CD4-positive, alpha-beta memory T cell (primary cell): ENCODE results near the gene SCGB1D1. TPM values are rescaled to one million over a fixed set of nuclear protein-coding genes. Genes with fewer than 3 reads are reported as not detected.
A peak's percentile ranks its signal among the peaks of the same experiment; 100 is the strongest.

ENCODE experiments used
- CTCF ChIA-PET: fragments of 350-600 bp; sonication (Branson Sonifier 250); formaldehyde crosslinking; loops from one replicate; lab custom pipeline; 2021; ENCODE audit warnings: inconsistent platforms; ENCODE audit not compliant: partially characterized antibody; lab: Charles Lee
- POLR2A ChIA-PET: fragments of 350-600 bp; sonication (Branson Sonifier 250); formaldehyde crosslinking; loops from one replicate; lab custom pipeline; 2021; ENCODE audit not compliant: partially characterized antibody; lab: Charles Lee
- DNase-seq, 5 donors: peaks; one replicate each; pipeline versions ENCODE4 v3.0.0 to v3.0.0-alpha.2; 2020 to 2022; ENCODE audit warnings: mixed read lengths in 1 of 5
- H3K27ac ChIP-seq: one replicate; pipeline ENCODE4 v1.7.0; 2013; ENCODE audit warnings: low read depth, low read length
- H3K27me3 ChIP-seq: 2 replicates; pipeline ENCODE4 v1.7.0; 2013; ENCODE audit warnings: mild to moderate bottlenecking, low read length, moderate library complexity; ENCODE audit not compliant: insufficient read depth
- H3K36me3 ChIP-seq: 2 replicates; pipeline ENCODE4 v1.7.0; 2013; ENCODE audit warnings: mild to moderate bottlenecking, low read length, moderate library complexity; ENCODE audit not compliant: insufficient read depth
- H3K4me1 ChIP-seq: 2 replicates; pipeline ENCODE4 v1.7.0; 2013; ENCODE audit warnings: mild to moderate bottlenecking, low read length, moderate library complexity; ENCODE audit not compliant: insufficient read depth
- H3K4me3 ChIP-seq, 2 donors: one replicate each; pipeline ENCODE4 v1.7.0; 2013; ENCODE audit warnings: low read length in 2 of 2, mild to moderate bottlenecking in 1 of 2
- H3K9me3 ChIP-seq, 2 donors: one replicate each; pipeline ENCODE4 v1.7.0; 2013; ENCODE audit warnings: low read length in 2 of 2, control low read depth in 1 of 2; ENCODE audit not compliant: control insufficient read depth in 1 of 2
- H3K27ac Mint-ChIP-seq, 7 donors: one replicate each; pipeline ENCODE4 v1.8.0; 2020 to 2021; ENCODE audit warnings: mixed read lengths in 7 of 7, mild to moderate bottlenecking in 6 of 7, inconsistent platforms in 3 of 7, moderate library complexity in 3 of 7
- H3K27me3 Mint-ChIP-seq, 2 donors: one replicate each; pipeline ENCODE4 v1.8.0; 2020 to 2021; ENCODE audit warnings: mixed read lengths in 2 of 2
- H3K36me3 Mint-ChIP-seq, 2 donors: one replicate each; pipeline ENCODE4 v1.8.0; 2020 to 2021; ENCODE audit warnings: mixed read lengths in 2 of 2, inconsistent platforms in 1 of 2, mild to moderate bottlenecking in 1 of 2
- H3K4me1 Mint-ChIP-seq, 4 donors: one replicate each; pipeline ENCODE4 v1.8.0; 2020 to 2021; ENCODE audit warnings: mixed read lengths in 4 of 4, mild to moderate bottlenecking in 1 of 4
- H3K4me3 Mint-ChIP-seq, 8 donors: one replicate each; pipeline ENCODE4 v1.8.0; 2020 to 2021; ENCODE audit warnings: mixed read lengths in 8 of 8, mild to moderate bottlenecking in 7 of 8, moderate library complexity in 6 of 8, inconsistent platforms in 3 of 8
- H3K9me3 Mint-ChIP-seq, 8 donors: one replicate each; pipeline ENCODE4 v1.8.0; 2020 to 2021; ENCODE audit warnings: mixed read lengths in 8 of 8, mild to moderate bottlenecking in 5 of 8, inconsistent platforms in 3 of 8, moderate library complexity in 1 of 8
- intact Hi-C: fragments of 100-400 bp; cut with micrococcal nuclease; formaldehyde crosslinking; loops from one replicate; pipeline ENCODE4 v1.15.1; 2023
- polyA plus RNA-seq, 2 donors: library from polyadenylated mRNA; unstranded; fragments of 300-500 nt; fragmentation: Illumina TruSeq; gene quantifications; one replicate each; pipeline ENCODE4 v1.2.3, GENCODE V29; 2021
- total RNA-seq, 2 experiments: library from RNA; stranded (reverse); gene quantifications; one replicate each; pipeline ENCODE4 v1.2.3, GENCODE V29; 2021

The SCGB1D1 gene, protein sequence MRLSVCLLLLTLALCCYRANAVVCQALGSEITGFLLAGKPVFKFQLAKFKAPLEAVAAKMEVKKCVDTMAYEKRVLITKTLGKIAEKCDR
- total RNA-seq (not detected), polyA plus RNA-seq (not detected)

DNA sequence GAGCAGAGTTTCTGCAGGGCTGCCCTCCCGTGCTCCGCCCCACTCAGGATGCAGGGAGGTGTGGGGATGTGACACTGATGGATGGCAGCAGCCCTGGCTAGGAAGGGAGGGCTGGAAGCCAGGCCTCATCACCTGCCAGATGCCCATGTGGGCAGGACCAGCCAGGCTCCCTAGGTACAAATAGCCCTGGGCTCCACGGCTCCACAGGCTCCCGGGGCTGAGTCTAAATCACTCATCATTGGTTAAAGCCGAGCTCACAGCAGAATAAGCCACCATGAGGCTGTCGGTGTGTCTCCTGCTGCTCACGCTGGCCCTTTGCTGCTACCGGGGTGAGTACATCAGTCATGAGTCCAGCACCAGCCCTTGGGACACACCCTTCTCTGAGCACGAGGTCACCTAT, at the start of gene SCGB1D1:
TSS of gene SCGB1D1 (plus strand) at position 206 of the 400 bp plus-strand sequence. CDS start at position 275, 69 bp downstream.
- intact Hi-C loops, result no loop called here
- no peak within 1 kb of the TSS for H3K27ac ChIP-seq
- no peaks in the 10 kb centered on the region for H3K4me1 Mint-ChIP-seq
- peaks cover 43 to 44% of the 10 kb centered on the region in 2 donors for H3K27me3 Mint-ChIP-seq
- POLR2A ChIA-PET, result no interaction called here
- CTCF ChIA-PET, result interaction anchor here (1.2 kb wide), 1 partner anchor 10 kb away, joined by 3 read pairs; no protein-coding TSS in a partner anchor
- no peak within 1 kb of the TSS for H3K4me3 Mint-ChIP-seq
- H3K36me3 ChIP-seq, result no peaks in the 10 kb centered on the region
- H3K9me3 ChIP-seq, result no peaks in the 10 kb centered on the region
- no peaks in the 10 kb centered on the region for H3K36me3 Mint-ChIP-seq
- no peaks in the 10 kb centered on the region for H3K4me1 ChIP-seq
- DNase-seq, result no peak
- H3K9me3 Mint-ChIP-seq, result peaks cover 0 to 4% (median 0%) of the 10 kb centered on the region in 8 donors
- H3K27me3 ChIP-seq, result peaks cover 5% of the 10 kb centered on the region
- H3K27ac Mint-ChIP-seq, result no peak within 1 kb of the TSS
- H3K4me3 ChIP-seq, result no peak within 1 kb of the TSS

- no peak for DNase-seq
- Mint-ChIP-seq H3K9me3 (no peaks in the 10 kb centered on the region), H3K27me3 (no peaks in the 10 kb centered on the region), H3K4me1 (peaks cover 0 to 2% (median under 1%) of the 10 kb centered on the region in 4 donors), H3K36me3 (peaks cover 9 to 41% of the 10 kb centered on the region in 2 donors), H3K4me3 (no peak overlapping the region), H3K27ac (peak overlapping the region in 1 of 7 donors; percentile 52)
- POLR2A ChIA-PET, result no interaction called here
- CTCF ChIA-PET, result no interaction called here
- Histone ChIP-seq H3K4me3 (no peak overlapping the region), H3K4me1 (no peaks in the 10 kb centered on the region), H3K9me3 (no peaks in the 10 kb centered on the region), H3K27me3 (no peaks in the 10 kb centered on the region), H3K36me3 (peaks cover 36% of the 10 kb centered on the region), H3K27ac (no peak overlapping the region)
- intact Hi-C loops, result no loop called here
Measured at GRCh38 chr11:62140304-62141110, 49.5 kb upstream of the SCGB1D1 start.

GRCh38 chr11:62141111-62142042, 48.6 kb upstream of the SCGB1D1 start:
- intact Hi-C loops, result no loop called here
- Histone ChIP-seq H3K27me3 (no peaks in the 10 kb centered on the region), H3K4me3 (no peak overlapping the region), H3K27ac (no peak overlapping the region), H3K36me3 (peaks cover 36% of the 10 kb centered on the region), H3K9me3 (no peaks in the 10 kb centered on the region), H3K4me1 (no peaks in the 10 kb centered on the region)
- no peak overlapping the region for H3K4me3 Mint-ChIP-seq
- CTCF ChIA-PET, result no interaction called here
- peaks cover 15 to 47% of the 10 kb centered on the region in 2 donors for H3K36me3 Mint-ChIP-seq
- no peaks in the 10 kb centered on the region for H3K27me3 Mint-ChIP-seq
- no peak for DNase-seq
- POLR2A ChIA-PET, result no interaction called here
- H3K4me1 Mint-ChIP-seq, result peaks cover 0 to 2% (median 0%) of the 10 kb centered on the region in 4 donors
- no peaks in the 10 kb centered on the region for H3K9me3 Mint-ChIP-seq
- peak overlapping the region in 2 of 7 donors; percentile 3 to 52 for H3K27ac Mint-ChIP-seq

DNA sequence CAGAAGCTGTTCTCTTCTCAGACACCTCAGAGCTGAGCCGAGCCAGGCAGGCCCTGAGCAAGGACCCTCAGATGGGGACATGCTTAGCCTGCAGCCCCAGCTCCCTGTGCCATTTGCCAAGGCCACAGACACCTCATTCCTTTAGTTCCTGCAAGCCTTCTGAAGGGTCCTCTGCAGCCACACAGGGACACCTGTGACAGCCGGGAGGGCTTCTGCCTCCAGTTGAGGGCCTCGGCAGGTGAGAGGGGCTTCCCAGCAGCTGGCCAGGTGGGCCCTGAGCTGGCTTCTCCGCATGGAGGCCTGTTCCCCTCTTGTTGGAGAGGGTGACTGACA, 48.0 kb upstream of the SCGB1D1 start:
- Mint-ChIP-seq H3K4me3 (no peak overlapping the region), H3K4me1 (no peaks in the 10 kb centered on the region), H3K36me3 (peaks cover 19 to 52% of the 10 kb centered on the region in 2 donors), H3K27ac (no peak overlapping the region), H3K9me3 (no peaks in the 10 kb centered on the region), H3K27me3 (no peaks in the 10 kb centered on the region)
- Histone ChIP-seq H3K9me3 (no peaks in the 10 kb centered on the region), H3K36me3 (peaks cover 38% of the 10 kb centered on the region), H3K27ac (no peak overlapping the region), H3K27me3 (no peaks in the 10 kb centered on the region), H3K4me3 (no peak overlapping the region), H3K4me1 (no peaks in the 10 kb centered on the region)
- ChIA-PET CTCF (no interaction called here), POLR2A (no interaction called here)
- DNase-seq, result no peak
- intact Hi-C loops, result no loop called here

DNA sequence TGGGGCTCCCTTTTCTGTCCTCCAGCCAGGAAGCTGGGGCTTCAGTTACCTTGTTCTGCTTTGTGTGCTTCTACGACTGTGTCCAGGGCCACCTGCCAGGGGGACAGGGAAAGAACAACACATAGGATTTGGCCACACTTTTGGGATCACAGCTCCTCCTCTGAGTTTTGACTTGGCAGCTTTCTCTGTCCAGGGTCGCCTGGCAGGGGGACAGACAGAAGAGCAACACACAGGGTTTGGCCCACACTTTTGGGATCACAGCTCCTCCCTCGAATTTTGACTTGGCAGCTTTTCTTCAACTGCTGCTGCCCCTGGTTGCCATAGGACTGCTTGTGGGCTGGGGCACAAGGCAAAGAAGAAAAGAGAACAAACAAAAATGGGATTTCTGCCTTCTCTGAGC, 47.1 kb upstream of the SCGB1D1 start:
- Histone ChIP-seq H3K27ac (no peak overlapping the region), H3K4me3 (no peak overlapping the region), H3K9me3 (no peaks in the 10 kb centered on the region), H3K4me1 (no peaks in the 10 kb centered on the region), H3K27me3 (no peaks in the 10 kb centered on the region), H3K36me3 (peaks cover 47% of the 10 kb centered on the region)
- no peaks in the 10 kb centered on the region for H3K4me1 Mint-ChIP-seq
- intact Hi-C loops, result no loop called here
- no peak overlapping the region for H3K4me3 Mint-ChIP-seq
- POLR2A ChIA-PET, result no interaction called here
- no peak for DNase-seq
- CTCF ChIA-PET, result no interaction called here
- H3K9me3 Mint-ChIP-seq, result no peaks in the 10 kb centered on the region
- no peaks in the 10 kb centered on the region for H3K27me3 Mint-ChIP-seq
- peak overlapping the region in 2 of 7 donors; percentile 30 to 41 for H3K27ac Mint-ChIP-seq
- peaks cover 25 to 61% of the 10 kb centered on the region in 2 donors for H3K36me3 Mint-ChIP-seq

- no peaks in the 10 kb centered on the region for H3K27me3 ChIP-seq
- H3K4me1 ChIP-seq, result no peaks in the 10 kb centered on the region
- H3K27ac ChIP-seq, result no peak overlapping the region
- Mint-ChIP-seq H3K4me3 (no peak overlapping the region), H3K36me3 (peaks cover 25 to 61% of the 10 kb centered on the region in 2 donors), H3K9me3 (no peaks in the 10 kb centered on the region), H3K27ac (peak overlapping the region in 1 of 7 donors; percentile 18), H3K4me1 (no peaks in the 10 kb centered on the region), H3K27me3 (no peaks in the 10 kb centered on the region)
- no peaks in the 10 kb centered on the region for H3K9me3 ChIP-seq
- H3K36me3 ChIP-seq, result peaks cover 54% of the 10 kb centered on the region
- H3K4me3 ChIP-seq, result no peak overlapping the region
- CTCF ChIA-PET, result no interaction called here
- POLR2A ChIA-PET, result no interaction called here
- intact Hi-C loops, result no loop called here
- no peak for DNase-seq
Measured at GRCh38 chr11:62143727-62144126, 46.3 kb upstream of the SCGB1D1 start.

DNA sequence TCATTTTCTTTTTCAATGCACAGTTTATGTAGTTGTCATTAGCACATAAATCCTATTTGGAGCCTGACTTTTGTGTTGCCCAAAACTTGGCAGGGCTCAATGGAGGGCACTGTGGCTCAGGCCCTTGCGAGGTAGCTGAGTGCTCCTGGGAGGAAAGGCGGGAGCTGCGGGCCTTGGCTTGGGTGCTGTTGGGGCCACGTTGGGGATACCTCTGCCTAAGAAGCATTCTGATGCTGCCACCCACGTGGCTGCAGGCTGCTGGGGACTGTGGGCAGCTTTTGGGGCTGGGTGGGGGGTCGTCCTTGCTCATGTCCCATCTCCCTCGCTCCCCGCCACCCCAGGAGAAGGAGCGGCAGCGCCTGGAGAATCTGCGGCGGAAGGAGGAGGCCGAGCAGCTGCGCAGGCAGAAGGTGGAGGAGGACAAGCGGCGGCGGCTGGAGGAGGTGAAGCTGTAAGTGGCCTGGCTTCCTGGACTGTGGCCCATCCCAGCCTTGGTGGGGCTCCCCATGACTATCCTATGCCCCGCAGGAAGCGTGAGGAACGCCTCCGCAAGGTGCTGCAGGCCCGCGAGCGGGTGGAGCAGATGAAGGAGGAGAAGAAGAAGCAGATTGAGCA, 45.3 kb upstream of the SCGB1D1 start:
- Mint-ChIP-seq H3K9me3 (no peaks in the 10 kb centered on the region), H3K4me1 (no peaks in the 10 kb centered on the region), H3K27ac (peak overlapping the region in 2 of 7 donors; percentile 25 to 53), H3K36me3 (peaks cover 30 to 64% of the 10 kb centered on the region in 2 donors), H3K27me3 (no peaks in the 10 kb centered on the region), H3K4me3 (no peak overlapping the region)
- Histone ChIP-seq H3K27me3 (no peaks in the 10 kb centered on the region), H3K4me3 (no peak overlapping the region), H3K27ac (no peak overlapping the region), H3K9me3 (no peaks in the 10 kb centered on the region), H3K36me3 (peaks cover 57% of the 10 kb centered on the region), H3K4me1 (no peaks in the 10 kb centered on the region)
- ChIA-PET CTCF (no interaction called here), POLR2A (no interaction called here)
- intact Hi-C loops, result no loop called here
- no peak for DNase-seq
